Activated gamma-delta T cell treated with Interleukin-2 at 50 U/mL for 16 hours (primary cell): ENCODE measurements around the gene RAB11FIP3.
A peak's percentile ranks its signal among the peaks of the same experiment; 100 is the strongest.

ENCODE experiments used
- DNase-seq: peaks from one replicate; pipeline ENCODE4 v3.0.0-alpha.2; 2020

Gene RAB11FIP3

GRCh38 chr16:556474-557173 lies 131.2 kb downstream of the RAB11FIP3 start:
- DNase-seq: no peak

GRCh38 chr16:557463-558297 lies 132.2 kb downstream of the RAB11FIP3 start:
- DNase-seq: no peak

- no peak for DNase-seq
Measured at GRCh38 chr16:558298-559020, 133.0 kb downstream of the RAB11FIP3 start.

GRCh38 chr16:559021-559380 lies 133.6 kb downstream of the RAB11FIP3 start:
- DNase-seq: no peak

- no peak for DNase-seq
Measured at GRCh38 chr16:559411-560203, 134.2 kb downstream of the RAB11FIP3 start.

GRCh38 chr16:560204-560700 lies 134.8 kb downstream of the RAB11FIP3 start, which contains the start of gene PRR35:
Gene PRR35 (plus strand): TSS chr16:560394. CDS start chr16:563295, 2,901 bp downstream.
- no peak for DNase-seq

GRCh38 chr16:560701-561412 lies 135.4 kb downstream of the RAB11FIP3 start:
- no peak for DNase-seq

GRCh38 chr16:561413-561794 lies 136.0 kb downstream of the RAB11FIP3 start:
- no peak for DNase-seq

GRCh38 chr16:561957-562938 lies 136.8 kb downstream of the RAB11FIP3 start:
- no peak for DNase-seq

- DNase-seq: no peak
Measured at GRCh38 chr16:563072-563644, 137.7 kb downstream of the RAB11FIP3 start.

- no peak for DNase-seq
Measured at GRCh38 chr16:564690-565418, 139.4 kb downstream of the RAB11FIP3 start.

- no peak for DNase-seq
Measured at GRCh38 chr16:565419-566330, 140.2 kb downstream of the RAB11FIP3 start.

- peak; percentile 53 for DNase-seq
Measured at GRCh38 chr16:566475-567372, 141.3 kb downstream of the RAB11FIP3 start, which contains the start of gene NHLRC4. Gene NHLRC4 (plus strand): TSS chr16:567005. CDS start chr16:568048, 1,043 bp downstream.

- DNase-seq: no peak
Measured at GRCh38 chr16:567373-568256, 142.2 kb downstream of the RAB11FIP3 start.

GRCh38 chr16:568401-569258 lies 143.2 kb downstream of the RAB11FIP3 start:
- no peak for DNase-seq
